CD4-positive, alpha-beta T cell treated with Interleukin-17A for 1 hour (primary cell): ENCODE results near the gene PRX.
"Not testable (repeated sequence)": the region's sequence is repeated elsewhere in the genome, so short reads cannot be mapped to it uniquely, and the experiment has no call there.

Experiments
- DNase-seq: peaks from one replicate; pipeline ENCODE4 v3.0.0-alpha.2; 2020

Gene PRX

GRCh38 chr19:40383668-40384248 lies 29.4 kb downstream of the PRX start:
- DNase-seq: no peak

GRCh38 chr19:40381321-40381720 lies 31.9 kb downstream of the PRX start:
- DNase-seq: no peak

GRCh38 chr19:40380199-40381037 lies 32.8 kb downstream of the PRX start:
- DNase-seq: no peak

- DNase-seq: no peak
These were observed 33.6 kb downstream of the PRX start for GRCh38 chr19:40379446-40380198.

GRCh38 chr19:40378509-40378908 lies 34.7 kb downstream of the PRX start:
- no peak for DNase-seq

- DNase-seq: no peak
These were observed 35.2 kb downstream of the PRX start for GRCh38 chr19:40377876-40378385.

- no peak for DNase-seq
These were observed 36.8 kb downstream of the PRX start for GRCh38 chr19:40376286-40376862.

GRCh38 chr19:40374084-40374483 lies 39.1 kb downstream of the PRX start:
- no peak for DNase-seq

- DNase-seq: no peak
These were observed 41.4 kb downstream of the PRX start for GRCh38 chr19:40371802-40372122.

GRCh38 chr19:40370997-40371801 lies 42.0 kb downstream of the PRX start:
- no peak for DNase-seq

- DNase-seq: not testable (repeated sequence)
These were observed 42.9 kb downstream of the PRX start for GRCh38 chr19:40370253-40370652.

- DNase-seq: no peak
These were observed 43.4 kb downstream of the PRX start for GRCh38 chr19:40369797-40370196.

GRCh38 chr19:40367577-40368434 lies 45.4 kb downstream of the PRX start:
- no peak for DNase-seq

- no peak for DNase-seq
These were observed 46.2 kb downstream of the PRX start for GRCh38 chr19:40366697-40367561.

- DNase-seq: peak; percentile 40
These were observed 47.4 kb downstream of the PRX start for GRCh38 chr19:40365613-40366401.

- DNase-seq: no peak
These were observed 48.2 kb downstream of the PRX start for GRCh38 chr19:40365010-40365409.

- peak; percentile 10 for DNase-seq
These were observed 50.1 kb downstream of the PRX start for GRCh38 chr19:40363069-40363468.

GRCh38 chr19:40362160-40362559 lies 51.0 kb downstream of the PRX start:
- no peak for DNase-seq

GRCh38 chr19:40360708-40361241 lies 52.4 kb downstream of the PRX start:
- no peak for DNase-seq
